ENCODE measurements around the gene CALM1.

DNA sequence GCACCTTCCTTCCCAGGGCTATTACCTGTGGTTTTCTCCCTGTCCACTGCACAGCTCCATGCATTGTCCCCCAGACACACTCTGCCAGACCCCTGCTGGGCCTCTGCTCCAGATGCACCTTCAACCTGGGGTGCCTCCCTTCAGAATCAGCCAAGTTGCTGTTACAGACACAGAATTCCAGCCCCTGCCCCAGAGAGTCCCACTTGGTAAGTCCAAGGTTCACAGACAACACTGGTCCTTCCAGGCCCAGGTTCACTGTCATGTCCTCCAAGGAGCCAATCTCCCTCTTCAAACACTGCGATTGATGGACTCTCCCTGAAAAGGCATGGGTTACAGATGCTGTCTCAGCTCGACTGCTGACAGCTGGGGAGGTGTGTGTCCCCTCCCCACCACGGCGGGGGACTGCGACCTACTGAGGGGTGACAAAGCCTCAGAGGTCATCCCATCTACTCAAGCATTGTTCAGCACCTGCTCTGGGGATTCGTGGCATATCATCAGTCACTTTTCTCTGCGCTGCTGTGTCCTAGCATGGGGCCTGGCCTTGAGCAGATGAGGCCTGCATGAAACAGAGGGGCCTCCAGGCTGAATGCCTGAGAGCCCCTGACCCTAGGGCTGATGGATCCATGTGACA is 24.3 kb downstream of the CALM1 start:
- TF ChIP-seq CTCF (IDR thresholded peaks at IDR 0.05) (no peak), POLR2A (IDR thresholded peaks at IDR 0.05) (no peak)
